ENCODE results near the gene HSPB9. TPM values are rescaled to one million over a fixed set of nuclear protein-coding genes. Genes with fewer than 3 reads are reported as not detected.

HSPB9 gene
- total and polyA plus RNA-seq, 9 of the 15 experiments (the other 6 are each of a cell fraction or from before 2014, with no cell fraction given): 0.04 to 0.16 (median 0.08) TPM; not detected in 3

- TF ChIP-seq ZNF407 (IDR thresholded peaks at IDR 0.05; ENCODE audit: low read depth): no peak
- no peak for TF ChIP-seq ATF2 (CRISPR knock-in tag; IDR thresholded peaks at IDR 0.05)
- peak; percentile 94 for TF ChIP-seq ZNF316 (IDR thresholded peaks at IDR 0.05)
- no peak for TF ChIP-seq TAF15 (IDR thresholded peaks at IDR 0.05; ENCODE audit: low read depth, low read length)
- no peak for TF ChIP-seq HNRNPL (IDR thresholded peaks at IDR 0.05; ENCODE audit: low read depth, low read length)
- TF ChIP-seq DMBX1 (CRISPR knock-in tag; IDR thresholded peaks at IDR 0.05; ENCODE audit: borderline replicate concordance): no peak
- TF ChIP-seq ARID2 (IDR thresholded peaks at IDR 0.05): no peak
- no peak for TF ChIP-seq U2AF1 (optimal IDR thresholded peaks at IDR 0.05; ENCODE audit: low read depth, low read length)
- no peak for TF ChIP-seq ZNF561 (CRISPR knock-in tag; conservative IDR thresholded peaks at IDR 0.05)
- TF ChIP-seq ZSCAN32 (CRISPR knock-in tag; IDR thresholded peaks at IDR 0.05): no peak
- no peak for TF ChIP-seq ZBTB34 (CRISPR knock-in tag; IDR thresholded peaks at IDR 0.05)
- TF ChIP-seq ZNF589 (CRISPR knock-in tag; IDR thresholded peaks at IDR 0.05; ENCODE audit: low read depth): no peak
- TF ChIP-seq SRSF3 (IDR thresholded peaks at IDR 0.05; ENCODE audit: insufficient read depth, low read length): no peak
- no peak for TF ChIP-seq RBM17 (IDR thresholded peaks at IDR 0.05; ENCODE audit: borderline replicate concordance, low read depth, low read length)
- no peak for TF ChIP-seq TCFL5 (CRISPR knock-in tag; conservative IDR thresholded peaks at IDR 0.05)
- no peak for TF ChIP-seq NUFIP1 (IDR thresholded peaks at IDR 0.05; ENCODE audit: partially characterized antibody)
Observed at GRCh38 chr17:42078396-42079043, 44.1 kb upstream of the HSPB9 start (continued).
